ENCODE data around the gene TMPRSS9.

TMPRSS9 gene

DNA sequence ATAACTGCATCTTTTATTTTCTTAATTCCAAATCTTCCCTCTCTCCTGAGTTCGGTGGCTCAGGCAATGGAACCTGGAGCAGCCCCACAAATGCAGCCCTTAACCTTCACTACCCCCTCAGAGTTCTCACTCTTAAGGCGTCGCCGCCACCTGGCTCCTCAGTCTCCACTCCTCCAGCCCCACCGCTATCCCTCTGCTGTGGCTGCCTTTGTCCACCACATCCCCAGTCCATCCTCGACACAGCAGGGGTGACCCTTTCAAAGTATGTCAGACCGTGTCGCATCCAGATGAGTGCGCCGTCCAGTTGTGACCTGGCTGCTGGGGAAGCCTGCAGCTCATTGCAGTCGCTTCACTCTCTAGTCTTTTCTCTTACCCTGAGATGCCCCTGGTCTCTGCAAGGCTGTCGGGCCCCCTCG, 30.6 kb upstream of the TMPRSS9 start:
- TF ChIP-seq CEBPB (IDR thresholded peaks at IDR 0.05) = no peak
- TF ChIP-seq NFIC (IDR thresholded peaks at IDR 0.05) = no peak
- TF ChIP-seq EGR1 (IDR thresholded peaks at IDR 0.05) = no peak
- TF ChIP-seq TAF1 (IDR thresholded peaks at IDR 0.05; ENCODE audit: low read depth) = no peak
- no peak for TF ChIP-seq EP300 (IDR thresholded peaks at IDR 0.05; ENCODE audit: borderline replicate concordance)
- TF ChIP-seq, protein P1, sequence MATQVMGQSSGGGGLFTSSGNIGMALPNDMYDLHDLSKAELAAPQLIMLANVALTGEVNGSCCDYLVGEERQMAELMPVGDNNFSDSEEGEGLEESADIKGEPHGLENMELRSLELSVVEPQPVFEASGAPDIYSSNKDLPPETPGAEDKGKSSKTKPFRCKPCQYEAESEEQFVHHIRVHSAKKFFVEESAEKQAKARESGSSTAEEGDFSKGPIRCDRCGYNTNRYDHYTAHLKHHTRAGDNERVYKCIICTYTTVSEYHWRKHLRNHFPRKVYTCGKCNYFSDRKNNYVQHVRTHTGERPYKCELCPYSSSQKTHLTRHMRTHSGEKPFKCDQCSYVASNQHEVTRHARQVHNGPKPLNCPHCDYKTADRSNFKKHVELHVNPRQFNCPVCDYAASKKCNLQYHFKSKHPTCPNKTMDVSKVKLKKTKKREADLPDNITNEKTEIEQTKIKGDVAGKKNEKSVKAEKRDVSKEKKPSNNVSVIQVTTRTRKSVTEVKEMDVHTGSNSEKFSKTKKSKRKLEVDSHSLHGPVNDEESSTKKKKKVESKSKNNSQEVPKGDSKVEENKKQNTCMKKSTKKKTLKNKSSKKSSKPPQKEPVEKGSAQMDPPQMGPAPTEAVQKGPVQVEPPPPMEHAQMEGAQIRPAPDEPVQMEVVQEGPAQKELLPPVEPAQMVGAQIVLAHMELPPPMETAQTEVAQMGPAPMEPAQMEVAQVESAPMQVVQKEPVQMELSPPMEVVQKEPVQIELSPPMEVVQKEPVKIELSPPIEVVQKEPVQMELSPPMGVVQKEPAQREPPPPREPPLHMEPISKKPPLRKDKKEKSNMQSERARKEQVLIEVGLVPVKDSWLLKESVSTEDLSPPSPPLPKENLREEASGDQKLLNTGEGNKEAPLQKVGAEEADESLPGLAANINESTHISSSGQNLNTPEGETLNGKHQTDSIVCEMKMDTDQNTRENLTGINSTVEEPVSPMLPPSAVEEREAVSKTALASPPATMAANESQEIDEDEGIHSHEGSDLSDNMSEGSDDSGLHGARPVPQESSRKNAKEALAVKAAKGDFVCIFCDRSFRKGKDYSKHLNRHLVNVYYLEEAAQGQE (IDR thresholded peaks at IDR 0.05; ENCODE audit: low read depth) = no peak
- TF ChIP-seq TCF12 (IDR thresholded peaks at IDR 0.05; ENCODE audit: low read depth) = no peak
- no peak for TF ChIP-seq RAD21 (IDR thresholded peaks at IDR 0.05; ENCODE audit: low read depth)
- TF ChIP-seq, protein P2, sequence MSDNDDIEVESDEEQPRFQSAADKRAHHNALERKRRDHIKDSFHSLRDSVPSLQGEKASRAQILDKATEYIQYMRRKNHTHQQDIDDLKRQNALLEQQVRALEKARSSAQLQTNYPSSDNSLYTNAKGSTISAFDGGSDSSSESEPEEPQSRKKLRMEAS (IDR thresholded peaks at IDR 0.05) = no peak
- no peak for TF ChIP-seq TEAD4 (IDR thresholded peaks at IDR 0.05)
- no peak for TF ChIP-seq YY1 (IDR thresholded peaks at IDR 0.05; ENCODE audit: low read depth)
- TF ChIP-seq, protein P3, sequence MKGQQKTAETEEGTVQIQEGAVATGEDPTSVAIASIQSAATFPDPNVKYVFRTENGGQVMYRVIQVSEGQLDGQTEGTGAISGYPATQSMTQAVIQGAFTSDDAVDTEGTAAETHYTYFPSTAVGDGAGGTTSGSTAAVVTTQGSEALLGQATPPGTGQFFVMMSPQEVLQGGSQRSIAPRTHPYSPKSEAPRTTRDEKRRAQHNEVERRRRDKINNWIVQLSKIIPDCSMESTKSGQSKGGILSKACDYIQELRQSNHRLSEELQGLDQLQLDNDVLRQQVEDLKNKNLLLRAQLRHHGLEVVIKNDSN (IDR thresholded peaks at IDR 0.05) = no peak

DNA sequence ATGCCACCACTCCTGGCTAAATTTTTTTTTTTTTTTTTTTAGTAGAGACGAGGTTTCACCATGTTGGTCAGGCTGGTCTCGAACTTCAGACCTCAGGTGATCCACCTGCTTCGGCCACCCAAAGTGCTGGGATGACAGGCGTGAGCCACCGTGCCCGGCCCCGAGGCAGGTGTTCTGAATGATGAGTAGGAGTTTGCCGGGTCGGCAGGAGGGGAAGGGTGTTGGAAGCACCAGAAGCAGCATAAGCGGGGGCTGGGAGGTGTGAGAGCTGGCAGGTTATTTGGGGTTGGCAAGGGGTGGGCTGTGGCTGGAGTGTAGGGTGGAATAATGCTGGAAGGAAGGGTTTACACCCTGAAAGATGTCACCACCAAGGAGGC, 29.8 kb upstream of the TMPRSS9 start:
- TF ChIP-seq RAD21 (IDR thresholded peaks at IDR 0.05; ENCODE audit: low read depth) (no peak), CEBPB (IDR thresholded peaks at IDR 0.05) (no peak), EP300 (IDR thresholded peaks at IDR 0.05; ENCODE audit: borderline replicate concordance) (no peak), EGR1 (IDR thresholded peaks at IDR 0.05) (no peak), NFIC (IDR thresholded peaks at IDR 0.05) (no peak), TEAD4 (IDR thresholded peaks at IDR 0.05) (no peak), FOXM1 (IDR thresholded peaks at IDR 0.05; ENCODE audit: borderline replicate concordance, low read depth) (no peak), TCF12 (IDR thresholded peaks at IDR 0.05; ENCODE audit: low read depth) (no peak), ZBTB7A (IDR thresholded peaks at IDR 0.05; ENCODE audit: low read depth) (no peak), CREB1 (IDR thresholded peaks at IDR 0.05; ENCODE audit: low read depth) (no peak), YY1 (IDR thresholded peaks at IDR 0.05; ENCODE audit: low read depth) (no peak), TAF1 (IDR thresholded peaks at IDR 0.05; ENCODE audit: low read depth) (no peak)
- TF ChIP-seq, protein P1 (IDR thresholded peaks at IDR 0.05; ENCODE audit: low read depth) = no peak
- TF ChIP-seq, protein P2 (IDR thresholded peaks at IDR 0.05) = no peak
- TF ChIP-seq, protein P3 (IDR thresholded peaks at IDR 0.05) = no peak

DNA sequence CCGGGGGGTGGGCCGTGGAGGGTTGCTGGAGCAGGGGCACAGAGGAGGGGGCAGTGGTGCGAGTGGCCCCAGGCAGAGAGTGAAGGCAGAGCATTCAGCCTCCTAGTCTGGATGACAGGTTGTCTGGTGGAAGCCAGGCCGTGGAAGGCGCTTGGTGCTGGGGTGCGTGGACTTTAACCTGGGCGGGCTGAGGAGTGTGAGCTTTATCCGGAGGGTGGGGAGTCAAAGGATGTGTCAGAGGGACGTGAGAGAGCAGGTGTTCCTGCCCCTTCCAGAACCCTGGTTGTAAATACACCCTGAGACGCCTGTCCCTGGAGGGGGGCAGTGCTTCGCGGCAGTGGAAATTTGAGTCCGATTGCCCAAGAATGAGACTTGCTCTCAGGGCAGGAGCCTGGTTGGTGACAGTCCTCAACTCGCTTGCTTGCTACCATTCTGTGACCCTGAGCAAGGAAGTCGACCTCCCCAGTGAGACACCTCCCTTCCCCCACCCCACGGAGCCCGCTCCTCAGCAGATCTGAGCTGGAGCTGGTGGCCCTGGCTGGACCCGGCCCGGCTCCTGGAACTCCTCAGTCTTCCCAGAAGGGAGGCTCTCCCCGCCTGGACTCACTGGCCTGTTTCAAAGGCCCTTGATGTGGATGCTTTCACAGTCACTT, 29.3 kb upstream of the TMPRSS9 start:
- no peak for TF ChIP-seq EGR1 (IDR thresholded peaks at IDR 0.05)
- TF ChIP-seq CREB1 (IDR thresholded peaks at IDR 0.05; ENCODE audit: low read depth) = no peak
- TF ChIP-seq TCF12 (IDR thresholded peaks at IDR 0.05; ENCODE audit: low read depth) = no peak
- no peak for TF ChIP-seq TAF1 (IDR thresholded peaks at IDR 0.05; ENCODE audit: low read depth)
- TF ChIP-seq CEBPB (IDR thresholded peaks at IDR 0.05) = peak; percentile 73

DNA sequence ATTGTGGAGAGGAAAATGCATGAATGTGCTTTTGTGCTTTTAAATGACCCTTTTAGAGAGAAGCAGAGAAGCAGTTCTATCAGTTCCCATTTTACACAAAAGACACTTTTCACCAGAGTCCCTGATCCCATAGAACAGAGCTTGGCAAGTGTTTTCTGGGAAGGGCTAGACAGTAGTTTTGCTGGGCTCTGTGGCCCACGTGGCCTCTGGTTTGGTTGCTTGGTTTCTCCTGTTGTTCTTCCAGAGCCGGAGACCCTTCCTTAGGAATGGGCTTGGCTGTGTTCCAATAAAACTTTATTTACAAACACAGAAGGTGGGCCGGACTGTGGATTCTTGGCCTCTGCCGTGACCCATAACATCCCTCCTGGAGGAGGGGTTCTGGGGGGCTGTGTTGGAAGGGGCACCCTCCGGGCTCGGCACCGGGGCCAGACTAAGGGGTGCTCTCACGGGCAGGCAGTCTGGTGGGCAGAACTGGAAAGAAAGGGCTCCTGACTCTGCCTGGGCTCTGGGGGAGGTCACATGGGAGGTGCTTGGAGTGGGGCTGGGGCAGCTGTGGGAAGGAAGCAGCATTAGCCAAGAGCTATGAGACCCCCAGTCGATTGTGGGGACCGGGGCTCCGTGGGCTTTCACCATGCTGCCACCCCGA, 28.3 kb upstream of the TMPRSS9 start:
- TF ChIP-seq CREB1 (IDR thresholded peaks at IDR 0.05; ENCODE audit: low read depth) = no peak
- no peak for TF ChIP-seq TCF12 (IDR thresholded peaks at IDR 0.05; ENCODE audit: low read depth)
- TF ChIP-seq ZBTB7A (IDR thresholded peaks at IDR 0.05; ENCODE audit: low read depth) = no peak

DNA sequence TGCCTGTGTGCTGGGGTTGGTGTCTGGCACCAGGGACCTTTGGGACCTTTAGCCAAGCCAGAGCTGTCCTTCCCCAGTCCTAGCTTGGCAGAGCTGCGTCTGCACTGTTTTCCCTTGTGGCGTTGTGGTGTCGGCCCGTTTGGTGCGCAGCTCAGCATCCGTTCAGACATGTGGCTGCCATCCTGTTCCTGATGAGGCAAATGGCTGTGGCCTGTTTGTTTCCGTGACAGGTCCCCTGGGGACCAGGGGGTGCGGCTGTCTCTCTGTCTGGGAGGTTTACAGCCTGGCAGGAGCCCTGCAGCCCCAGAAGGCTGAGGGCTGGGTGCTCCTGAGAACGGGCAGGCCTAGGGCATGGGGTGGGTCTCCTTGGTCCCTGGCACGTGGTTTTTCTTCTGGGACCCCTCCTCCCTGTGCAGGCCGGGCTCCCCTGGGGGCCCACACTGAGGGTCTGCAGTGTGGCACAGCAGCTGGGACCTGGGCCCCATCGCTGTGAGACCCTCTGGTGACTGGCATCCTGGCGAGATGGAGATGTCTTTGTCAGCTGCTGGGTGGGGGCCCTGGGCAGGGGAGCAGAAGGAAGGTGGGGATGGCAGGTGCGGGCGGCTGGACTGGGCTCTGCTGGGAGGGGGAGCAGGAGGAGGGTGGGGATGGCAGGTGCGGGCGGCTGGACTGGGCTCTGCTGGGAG, 27.6 kb upstream of the TMPRSS9 start:
- TF ChIP-seq CREB1 (IDR thresholded peaks at IDR 0.05; ENCODE audit: low read depth) (no peak), FOXM1 (IDR thresholded peaks at IDR 0.05; ENCODE audit: borderline replicate concordance, low read depth) (no peak), NFIC (IDR thresholded peaks at IDR 0.05) (no peak), YY1 (IDR thresholded peaks at IDR 0.05; ENCODE audit: low read depth) (no peak), TCF12 (IDR thresholded peaks at IDR 0.05; ENCODE audit: low read depth) (no peak), TEAD4 (IDR thresholded peaks at IDR 0.05) (no peak), ZBTB7A (IDR thresholded peaks at IDR 0.05; ENCODE audit: low read depth) (no peak), CEBPB (IDR thresholded peaks at IDR 0.05) (no peak), RAD21 (IDR thresholded peaks at IDR 0.05; ENCODE audit: low read depth) (no peak), EGR1 (IDR thresholded peaks at IDR 0.05) (no peak), EP300 (IDR thresholded peaks at IDR 0.05; ENCODE audit: borderline replicate concordance) (no peak), TAF1 (IDR thresholded peaks at IDR 0.05; ENCODE audit: low read depth) (no peak)
- TF ChIP-seq, protein P2 (IDR thresholded peaks at IDR 0.05) = no peak
- TF ChIP-seq, protein P1 (IDR thresholded peaks at IDR 0.05; ENCODE audit: low read depth) = no peak
- TF ChIP-seq, protein P3 (IDR thresholded peaks at IDR 0.05) = no peak

All from Ishikawa (cell line).